ENCODE results near the gene CT45A9.

DNA sequence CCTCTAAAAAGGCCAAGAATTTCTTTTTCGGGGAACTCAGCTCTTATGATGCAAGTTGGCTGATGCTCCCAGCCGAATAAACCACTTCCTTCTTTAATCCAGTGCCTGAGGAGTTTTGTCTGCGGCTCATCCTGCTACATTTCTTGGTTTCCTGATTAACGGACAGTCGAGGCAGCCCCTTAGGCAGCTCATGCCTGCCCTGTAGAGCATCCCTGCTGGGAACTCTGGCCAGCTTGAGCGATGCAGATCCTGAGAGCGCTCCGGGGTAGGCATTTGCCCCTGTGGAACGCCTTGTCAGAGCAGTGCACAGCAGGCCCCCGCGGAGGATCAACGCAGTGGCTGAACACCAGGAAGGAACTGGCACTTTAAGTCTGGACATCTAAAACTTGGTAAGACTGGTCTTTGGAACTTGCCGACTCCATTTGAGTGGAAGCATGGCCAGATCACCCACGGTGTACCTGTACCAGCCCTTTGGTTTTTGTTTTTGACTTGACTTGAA lies 18.5 kb upstream of the CT45A9 start:
- TF ChIP-seq EZH2phosphoT487 (IDR thresholded peaks at IDR 0.05; ENCODE audit: insufficient read depth, low read depth) (no peak), EZH2 (IDR thresholded peaks at IDR 0.05; ENCODE audit: insufficient read depth, poor library complexity, severe bottlenecking) (no peak)

Data from GM23248 (cell line).